ENCODE data around the gene RAD51D.

GRCh38 chr17:35142467-35142796 lies 22.8 kb upstream of the RAD51D start:
- no peak for TF ChIP-seq CTCF (IDR thresholded peaks at IDR 0.05)
- no peak for TF ChIP-seq POLR2A (IDR thresholded peaks at IDR 0.05)
